Measurements from ENCODE around the gene FSD1.

DNA sequence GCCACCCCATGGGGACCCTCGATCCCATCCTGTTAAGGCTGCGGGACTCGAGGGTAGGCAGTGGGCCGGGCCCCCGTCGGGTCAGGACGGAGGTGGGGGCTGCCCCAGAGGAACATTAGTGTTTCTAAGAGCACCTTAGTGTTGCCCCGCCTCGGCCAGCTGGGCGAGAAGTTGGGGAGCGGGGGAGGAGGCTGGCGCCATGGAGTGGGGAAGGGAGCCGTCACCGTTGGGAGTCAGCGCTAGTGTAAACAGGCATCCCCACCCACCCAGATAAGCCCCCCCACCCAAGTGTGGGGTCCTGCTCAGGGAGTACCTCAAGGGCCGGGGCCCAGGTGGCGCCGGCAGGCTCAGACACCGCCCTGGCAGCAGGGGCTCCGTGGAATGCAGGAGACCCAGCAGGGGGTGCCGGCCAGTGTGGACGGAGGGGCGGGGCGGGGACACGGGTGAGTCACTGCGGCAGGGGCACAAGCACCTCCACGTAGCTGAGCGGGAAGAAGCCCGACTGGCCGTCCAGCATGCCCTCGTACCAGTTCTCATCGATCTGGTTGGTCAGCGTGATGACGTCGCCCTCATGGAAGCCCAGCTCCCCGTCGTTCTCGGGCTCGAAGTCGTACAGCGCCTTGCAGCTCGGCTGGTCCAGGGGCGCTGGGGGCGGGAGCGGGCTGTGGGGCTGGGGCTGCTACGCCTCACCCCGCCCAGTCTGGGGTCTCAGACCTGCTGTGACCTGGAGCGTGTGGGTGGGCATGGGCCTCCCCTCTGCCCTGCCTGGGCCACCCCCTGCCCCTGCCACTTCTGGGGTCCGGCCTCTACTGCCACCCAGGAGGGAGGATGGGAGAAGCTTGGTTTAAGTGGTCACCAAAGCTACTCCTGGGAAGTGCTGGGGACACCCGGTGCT, 57.0 kb downstream of the FSD1 start:
- TF ChIP-seq CTCF (IDR thresholded peaks at IDR 0.05; ENCODE audit: low read depth, low read length): no peak
- no peak for TF ChIP-seq EZH2phosphoT487 (IDR thresholded peaks at IDR 0.05; ENCODE audit: low read depth)

Data from OCI-LY3 (cell line).